Prostate gland (tissue), 2 donors: ENCODE measurements around the gene CDH6. TPM values are rescaled to one million over a fixed set of nuclear protein-coding genes. Genes with fewer than 3 reads are reported as not detected.

Source experiments
- DNase-seq: peaks from one replicate; pipeline ENCODE4 v3.0.0-alpha.2; 2019; ENCODE audit warnings: low spot score
- H3K27ac ChIP-seq, 2 donors: fragments of 200-600 bp; sonication (generic); 2 replicates each; pipeline ENCODE4 v1.5.1; 2017 to 2019
- H3K27me3 ChIP-seq: fragments of 200-600 bp; sonication (generic); replicated peaks from 2 replicates; pipeline ENCODE4 v1.5.1; 2019; ENCODE audit not compliant: insufficient read depth
- H3K36me3 ChIP-seq, 2 donors: fragments of 200-600 bp; sonication (generic); 1 replicate in 1 of 2; 2 replicates in 1 of 2; pipeline versions ENCODE4 v1.5.1 to v1.8.1; 2017 to 2019
- H3K4me1 ChIP-seq: fragments of 200-600 bp; sonication (generic); replicated peaks from 2 replicates; pipeline ENCODE4 v1.5.1; 2019
- H3K4me3 ChIP-seq, 2 donors: fragments of 200-600 bp; sonication (generic); 2 replicates each; pipeline ENCODE4 v1.5.1; 2017 to 2019
- H3K9me3 ChIP-seq: fragments of 200-600 bp; sonication (generic); 2 replicates; pipeline ENCODE4 v1.5.1; 2017
- POLR2A ChIP-seq: fragments of 450-650 bp; IDR thresholded peaks from one replicate; pipeline ENCODE4 v1.6.1; 2016; ENCODE audit warnings: antibody characterized with exemption, mild to moderate bottlenecking
- POLR2AphosphoS5 ChIP-seq: sonication (generic); formaldehyde crosslinking; IDR thresholded peaks from one replicate; pipeline ENCODE4 v1.6.1; 2017; ENCODE audit warnings: antibody characterized with exemption
- WGBS: methylation state at CpG from one replicate; pipeline ENCODE4 v1.1.5; 2018; 5-methylcytosine and 5-hydroxymethylcytosine counted together
- intact Hi-C: fragments of 100-400 bp; cut with DNase I; formaldehyde crosslinking; loops from one replicate; pipeline ENCODE4 v1.14.2; 2022
- total RNA-seq, 2 donors: library from RNA; depleted of rRNA; stranded (reverse); fragments of >200 nt; gene quantifications; one replicate each; pipeline ENCODE4 v1.1.0, GENCODE V29; 2016
- TF ChIP-seq, protein P1 (sequence below), 4 experiments: fragments of 200-600 bp in 2 of 4; fragments of 450-650 bp in 2 of 4; sonication (generic) in 2 of 4; IDR thresholded peaks; 1 replicate in 3 of 4; 2 replicates in 1 of 4; pipeline ENCODE4 v1.5.1; 2016 to 2019; ENCODE audit warnings: antibody characterized with exemption in 4 of 4, mild to moderate bottlenecking in 2 of 4, moderate library complexity in 2 of 4

The CDH6 gene
- total RNA-seq, 2 donors from 2014 or later = 1.2 to 2.3 TPM

DNA sequence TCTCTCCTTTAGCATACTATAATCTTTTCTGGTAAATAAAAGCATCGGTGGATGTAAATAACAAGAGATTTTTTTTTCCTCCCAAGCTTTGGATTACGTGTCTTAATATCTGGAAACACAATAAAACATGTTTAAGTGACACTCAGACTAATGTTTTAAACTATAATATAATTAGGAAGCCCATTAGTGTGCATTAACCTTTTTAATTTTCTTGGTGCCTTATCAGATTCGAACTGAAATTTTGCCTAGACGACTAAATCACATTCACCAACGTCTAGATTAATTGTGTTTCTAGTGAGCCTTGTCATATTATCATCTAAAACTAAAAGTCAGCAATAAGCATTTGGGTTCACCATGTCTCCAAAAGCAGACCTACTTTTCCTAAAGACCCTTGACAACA is 110.2 kb downstream of the CDH6 start:
- Histone ChIP-seq H3K27ac (no peak overlapping the region), H3K9me3 (no peaks in the 10 kb centered on the region), H3K27me3 (no peaks in the 10 kb centered on the region), H3K4me1 (no peaks in the 10 kb centered on the region), H3K36me3 (no peaks in the 10 kb centered on the region), H3K4me3 (no peak overlapping the region)
- WGBS = 81% methylated on average over 5 of the region's 5 CpGs
- intact Hi-C loops = no loop called here
- TF ChIP-seq POLR2A = no peak
- no peak for TF ChIP-seq POLR2AphosphoS5
- TF ChIP-seq, protein P1, sequence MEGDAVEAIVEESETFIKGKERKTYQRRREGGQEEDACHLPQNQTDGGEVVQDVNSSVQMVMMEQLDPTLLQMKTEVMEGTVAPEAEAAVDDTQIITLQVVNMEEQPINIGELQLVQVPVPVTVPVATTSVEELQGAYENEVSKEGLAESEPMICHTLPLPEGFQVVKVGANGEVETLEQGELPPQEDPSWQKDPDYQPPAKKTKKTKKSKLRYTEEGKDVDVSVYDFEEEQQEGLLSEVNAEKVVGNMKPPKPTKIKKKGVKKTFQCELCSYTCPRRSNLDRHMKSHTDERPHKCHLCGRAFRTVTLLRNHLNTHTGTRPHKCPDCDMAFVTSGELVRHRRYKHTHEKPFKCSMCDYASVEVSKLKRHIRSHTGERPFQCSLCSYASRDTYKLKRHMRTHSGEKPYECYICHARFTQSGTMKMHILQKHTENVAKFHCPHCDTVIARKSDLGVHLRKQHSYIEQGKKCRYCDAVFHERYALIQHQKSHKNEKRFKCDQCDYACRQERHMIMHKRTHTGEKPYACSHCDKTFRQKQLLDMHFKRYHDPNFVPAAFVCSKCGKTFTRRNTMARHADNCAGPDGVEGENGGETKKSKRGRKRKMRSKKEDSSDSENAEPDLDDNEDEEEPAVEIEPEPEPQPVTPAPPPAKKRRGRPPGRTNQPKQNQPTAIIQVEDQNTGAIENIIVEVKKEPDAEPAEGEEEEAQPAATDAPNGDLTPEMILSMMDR (IDR thresholded peaks at IDR 0.05) = no peak
- no peak for DNase-seq

DNA sequence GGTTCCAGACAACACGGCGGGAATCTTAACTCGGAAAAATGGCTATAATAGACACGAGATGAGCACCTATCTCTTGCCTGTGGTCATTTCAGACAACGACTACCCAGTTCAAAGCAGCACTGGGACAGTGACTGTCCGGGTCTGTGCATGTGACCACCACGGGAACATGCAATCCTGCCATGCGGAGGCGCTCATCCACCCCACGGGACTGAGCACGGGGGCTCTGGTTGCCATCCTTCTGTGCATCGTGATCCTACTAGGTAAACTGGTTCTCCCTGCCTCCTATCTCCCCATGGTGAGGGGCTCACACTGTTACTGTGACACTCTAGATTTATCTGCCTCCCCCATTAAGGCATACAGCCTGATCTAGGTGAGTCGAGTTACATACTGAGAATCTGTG is 124.2 kb downstream of the CDH6 start:
- Histone ChIP-seq H3K4me1 (no peaks in the 10 kb centered on the region), H3K9me3 (no peaks in the 10 kb centered on the region), H3K36me3 (no peaks in the 10 kb centered on the region), H3K4me3 (no peak overlapping the region), H3K27ac (no peak overlapping the region), H3K27me3 (no peaks in the 10 kb centered on the region)
- TF ChIP-seq, protein P1 (IDR thresholded peaks at IDR 0.05) = no peak
- no peak for TF ChIP-seq POLR2A
- TF ChIP-seq POLR2AphosphoS5 = no peak
- intact Hi-C loops = no loop called here
- no peak for DNase-seq
- WGBS = 92% methylated on average over 13 of the region's 13 CpGs

DNA sequence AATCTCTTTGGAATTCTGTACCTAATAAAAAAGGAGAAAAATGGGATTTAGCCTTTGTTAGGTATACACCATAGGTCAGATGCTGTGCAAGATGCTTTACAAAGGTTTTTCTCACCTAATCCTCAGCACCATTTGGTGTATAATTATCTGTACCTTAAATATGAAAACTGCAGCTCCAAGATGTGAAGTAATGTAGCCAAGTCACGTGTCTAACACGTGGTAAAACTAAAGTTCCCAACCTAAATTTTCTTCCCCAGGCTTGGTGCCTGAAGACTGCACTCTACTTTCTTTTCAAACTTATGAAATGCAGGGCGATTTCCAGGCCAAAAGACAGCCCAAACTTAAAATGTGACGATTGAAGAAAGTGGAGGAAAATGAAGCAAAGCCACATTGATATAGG is 125.8 kb downstream of the CDH6 start:
- DNase-seq = no peak
- Histone ChIP-seq H3K4me3 (no peak overlapping the region), H3K36me3 (no peaks in the 10 kb centered on the region), H3K4me1 (no peaks in the 10 kb centered on the region), H3K27ac (no peak overlapping the region), H3K27me3 (no peaks in the 10 kb centered on the region), H3K9me3 (no peaks in the 10 kb centered on the region)
- intact Hi-C loops = no loop called here
- TF ChIP-seq POLR2A (no peak), POLR2AphosphoS5 (no peak)
- TF ChIP-seq, protein P1 (IDR thresholded peaks at IDR 0.05) = no peak
- 80% methylated on average over 4 of the region's 4 CpGs for WGBS

DNA sequence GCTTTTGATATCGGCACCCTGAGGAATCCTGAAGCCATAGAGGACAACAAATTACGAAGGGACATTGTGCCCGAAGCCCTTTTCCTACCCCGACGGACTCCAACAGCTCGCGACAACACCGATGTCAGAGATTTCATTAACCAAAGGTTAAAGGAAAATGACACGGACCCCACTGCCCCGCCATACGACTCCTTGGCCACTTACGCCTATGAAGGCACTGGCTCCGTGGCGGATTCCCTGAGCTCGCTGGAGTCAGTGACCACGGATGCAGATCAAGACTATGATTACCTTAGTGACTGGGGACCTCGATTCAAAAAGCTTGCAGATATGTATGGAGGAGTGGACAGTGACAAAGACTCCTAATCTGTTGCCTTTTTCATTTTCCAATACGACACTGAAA is 129.5 kb downstream of the CDH6 start:
- H3K4me3 ChIP-seq = no peak overlapping the region
- no peak overlapping the region for H3K27ac ChIP-seq
- WGBS = 76% methylated on average over 18 of the region's 18 CpGs
- TF ChIP-seq, protein P1 (IDR thresholded peaks at IDR 0.05) = no peak
- TF ChIP-seq POLR2AphosphoS5 = no peak
- TF ChIP-seq POLR2A = no peak
- no peaks in the 10 kb centered on the region for H3K4me1 ChIP-seq
- intact Hi-C loops = no loop called here
- H3K9me3 ChIP-seq = no peaks in the 10 kb centered on the region
- no peak for DNase-seq
- H3K36me3 ChIP-seq = no peaks in the 10 kb centered on the region
- H3K27me3 ChIP-seq = no peaks in the 10 kb centered on the region

DNA sequence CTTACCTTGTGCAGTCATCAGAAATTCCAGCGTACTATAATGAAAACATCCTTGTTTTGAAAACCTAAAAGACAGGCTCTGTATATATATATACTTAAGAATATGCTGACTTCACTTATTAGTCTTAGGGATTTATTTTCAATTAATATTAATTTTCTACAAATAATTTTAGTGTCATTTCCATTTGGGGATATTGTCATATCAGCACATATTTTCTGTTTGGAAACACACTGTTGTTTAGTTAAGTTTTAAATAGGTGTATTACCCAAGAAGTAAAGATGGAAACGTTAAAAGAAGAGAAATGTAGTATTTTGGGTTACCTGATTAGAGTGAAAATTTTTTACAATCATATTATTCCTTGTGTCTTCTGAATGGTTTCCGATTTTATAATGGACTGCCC is 131.4 kb downstream of the CDH6 start:
- no peaks in the 10 kb centered on the region for H3K9me3 ChIP-seq
- DNase-seq = no peak
- intact Hi-C loops = no loop called here
- H3K36me3 ChIP-seq = no peaks in the 10 kb centered on the region
- H3K27me3 ChIP-seq = no peaks in the 10 kb centered on the region
- H3K27ac ChIP-seq = no peak overlapping the region
- H3K4me1 ChIP-seq = no peaks in the 10 kb centered on the region
- no peak for TF ChIP-seq POLR2AphosphoS5
- no peak overlapping the region for H3K4me3 ChIP-seq
- WGBS = 88% methylated on average over 3 of the region's 3 CpGs
